GM12874 (cell line): Measurements from ENCODE around the gene CHMP3.

Source experiments
- TF ChIP-seq, protein P1 (sequence below): IDR thresholded peaks from 2 replicates; pipeline ENCODE4 v1.5.1; 2011; ENCODE audit warnings: low read depth, mild to moderate bottlenecking, control low read depth, low read length, moderate library complexity; ENCODE audit not compliant: insufficient read depth

Gene CHMP3

DNA sequence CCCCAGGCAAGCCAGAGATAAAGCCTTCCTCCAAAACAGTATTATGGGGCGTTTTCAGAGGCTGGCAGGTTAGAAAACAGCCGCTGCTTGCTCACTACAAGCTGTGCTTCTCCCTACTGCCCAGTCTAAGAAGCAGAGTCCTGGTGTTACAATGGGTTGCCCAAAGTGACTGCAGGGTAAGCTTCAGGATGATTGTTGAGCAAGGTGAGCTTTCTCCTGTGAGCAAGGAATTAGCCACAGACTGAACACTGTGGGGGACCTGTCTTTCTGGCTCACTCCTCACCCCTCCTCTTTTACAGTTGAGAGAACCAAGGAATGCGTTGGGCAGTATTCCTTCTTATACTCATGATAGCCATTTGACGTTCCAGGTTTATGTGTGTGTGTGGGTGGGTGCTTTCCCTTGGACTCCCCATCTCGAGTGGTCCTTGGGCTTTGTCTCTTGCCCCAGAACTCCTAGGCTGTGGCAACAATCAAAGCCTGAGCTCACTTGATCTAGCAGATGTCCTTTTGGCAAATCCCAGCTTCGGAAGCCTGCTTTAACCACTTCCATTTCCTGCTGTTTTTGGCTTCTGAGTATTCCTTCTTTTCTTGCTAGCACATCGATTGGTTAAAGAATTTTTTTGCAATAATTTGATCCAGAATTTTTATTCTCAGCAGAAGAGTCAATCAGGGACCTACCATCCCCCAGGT lies 74.5 kb downstream of the CHMP3 start:
- TF ChIP-seq, protein P1, sequence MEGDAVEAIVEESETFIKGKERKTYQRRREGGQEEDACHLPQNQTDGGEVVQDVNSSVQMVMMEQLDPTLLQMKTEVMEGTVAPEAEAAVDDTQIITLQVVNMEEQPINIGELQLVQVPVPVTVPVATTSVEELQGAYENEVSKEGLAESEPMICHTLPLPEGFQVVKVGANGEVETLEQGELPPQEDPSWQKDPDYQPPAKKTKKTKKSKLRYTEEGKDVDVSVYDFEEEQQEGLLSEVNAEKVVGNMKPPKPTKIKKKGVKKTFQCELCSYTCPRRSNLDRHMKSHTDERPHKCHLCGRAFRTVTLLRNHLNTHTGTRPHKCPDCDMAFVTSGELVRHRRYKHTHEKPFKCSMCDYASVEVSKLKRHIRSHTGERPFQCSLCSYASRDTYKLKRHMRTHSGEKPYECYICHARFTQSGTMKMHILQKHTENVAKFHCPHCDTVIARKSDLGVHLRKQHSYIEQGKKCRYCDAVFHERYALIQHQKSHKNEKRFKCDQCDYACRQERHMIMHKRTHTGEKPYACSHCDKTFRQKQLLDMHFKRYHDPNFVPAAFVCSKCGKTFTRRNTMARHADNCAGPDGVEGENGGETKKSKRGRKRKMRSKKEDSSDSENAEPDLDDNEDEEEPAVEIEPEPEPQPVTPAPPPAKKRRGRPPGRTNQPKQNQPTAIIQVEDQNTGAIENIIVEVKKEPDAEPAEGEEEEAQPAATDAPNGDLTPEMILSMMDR, result no peak

DNA sequence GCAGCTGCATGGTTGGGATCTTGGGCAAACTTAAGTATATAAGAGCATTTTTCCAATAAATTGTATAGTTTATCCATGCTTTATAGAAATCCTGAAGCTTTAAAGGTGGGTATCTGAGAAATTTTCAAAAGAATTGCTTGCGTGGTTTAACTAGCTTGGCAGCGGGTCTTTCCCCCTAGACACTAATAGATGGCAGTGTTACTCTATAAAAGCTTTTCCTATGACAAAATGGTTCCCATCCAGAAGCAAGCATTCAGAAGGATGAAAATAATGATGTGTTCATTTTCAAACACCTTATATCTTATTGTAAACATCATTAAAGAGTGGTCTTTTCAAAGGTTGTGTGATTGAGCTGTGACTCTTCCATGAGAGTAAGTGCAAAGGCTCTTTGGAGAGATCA lies 76.2 kb downstream of the CHMP3 start:
- TF ChIP-seq, protein P1, result no peak

DNA sequence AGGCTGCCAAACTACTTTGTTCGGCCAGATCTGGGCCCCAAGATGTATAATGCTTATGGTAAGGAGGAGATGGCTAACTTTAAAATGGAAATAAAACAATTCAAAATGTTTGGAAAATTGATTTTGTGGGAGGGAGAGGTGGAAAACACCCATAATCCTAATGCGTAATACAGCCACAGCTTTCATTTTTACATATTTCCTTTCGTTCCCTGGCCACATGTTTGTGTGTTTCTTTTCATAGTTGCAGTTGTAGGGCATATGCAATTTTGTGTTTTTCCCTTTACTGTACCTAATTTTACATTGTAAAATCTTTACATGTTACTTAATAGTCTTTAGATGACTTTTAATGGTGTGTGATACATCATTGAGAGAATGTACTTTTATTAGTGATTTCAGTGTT lies 77.4 kb downstream of the CHMP3 start:
- TF ChIP-seq, protein P1, result no peak

DNA sequence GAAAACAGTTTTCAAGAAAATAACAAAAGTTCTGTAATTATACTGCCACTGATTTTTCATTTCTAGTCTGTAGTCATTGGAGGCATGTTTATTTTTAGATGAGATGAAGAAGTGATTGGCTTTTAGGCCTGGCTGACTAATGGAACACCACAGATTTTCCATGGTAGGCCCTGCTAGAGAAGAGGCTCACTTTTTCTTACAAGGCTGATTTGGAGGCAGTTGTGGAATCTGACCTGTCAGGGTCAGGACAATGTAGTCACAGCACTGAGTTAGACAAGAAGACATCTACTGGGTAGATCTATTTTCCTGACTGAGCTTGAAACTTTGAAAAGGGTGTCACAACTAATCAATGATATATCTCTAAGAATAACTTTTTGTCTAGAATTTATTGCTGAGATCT lies 78.1 kb downstream of the CHMP3 start:
- TF ChIP-seq, protein P1, result no peak

DNA sequence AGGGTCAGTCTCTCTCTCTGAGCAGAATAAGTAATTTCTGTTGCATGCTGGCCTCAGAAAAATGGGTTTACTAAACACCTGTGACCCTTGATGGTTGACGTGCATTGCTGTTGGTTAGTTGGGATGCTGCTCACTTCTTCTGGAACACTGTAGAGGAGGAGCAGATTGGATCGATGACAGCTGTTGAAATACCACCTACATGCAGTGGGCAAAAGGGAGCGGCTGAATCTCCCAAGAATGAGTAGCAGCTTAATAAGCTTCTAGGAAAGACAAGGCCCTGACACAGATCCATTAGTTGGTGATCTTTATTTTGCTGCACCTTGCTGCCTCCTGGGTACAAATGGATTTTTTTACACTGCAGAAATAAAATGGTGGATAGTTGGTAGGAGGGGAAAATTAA lies 78.9 kb downstream of the CHMP3 start:
- TF ChIP-seq, protein P1, result no peak

DNA sequence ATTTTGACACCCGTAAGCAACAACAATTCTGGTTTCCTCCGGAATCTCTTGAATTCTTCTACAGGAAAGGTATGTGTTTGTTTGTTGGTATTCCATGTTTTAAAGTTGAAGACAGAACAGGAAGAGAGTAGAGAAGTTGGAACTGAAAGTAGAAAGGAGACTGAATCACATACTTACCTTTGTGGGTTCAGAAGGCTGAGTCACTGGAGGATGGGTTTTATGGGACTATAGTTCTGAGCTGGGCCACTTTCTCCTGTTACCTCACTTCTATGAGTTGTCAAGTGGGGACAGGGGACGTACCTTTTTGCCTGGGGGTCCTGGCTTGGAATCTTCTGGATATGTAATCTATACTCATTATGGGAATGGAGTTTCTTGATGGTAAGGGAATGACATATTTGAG lies 81.2 kb downstream of the CHMP3 start:
- TF ChIP-seq, protein P1, result no peak

DNA sequence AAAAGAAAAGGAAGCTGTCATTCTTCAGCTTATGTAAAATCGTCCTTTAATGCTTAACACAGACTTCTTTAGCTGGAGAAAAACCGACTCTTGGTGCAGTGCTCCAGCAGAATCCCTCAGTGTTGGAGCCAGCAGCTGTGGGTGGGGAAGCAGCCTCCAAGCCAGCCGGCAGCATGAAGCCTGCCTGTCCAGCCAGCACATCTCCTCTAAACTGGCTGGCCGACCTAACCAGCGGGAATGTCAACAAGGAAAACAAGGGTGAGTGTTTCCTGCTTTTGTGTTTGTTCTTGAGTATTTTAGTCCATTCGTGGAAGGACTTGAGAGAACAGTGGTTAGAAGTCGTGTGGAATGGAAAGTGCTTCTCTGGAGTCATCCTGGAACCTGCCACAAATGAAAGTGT lies 83.1 kb downstream of the CHMP3 start:
- TF ChIP-seq, protein P1, result no peak
